Activated CD4-positive, alpha-beta T cell treated with anti-CD3 and anti-CD28 coated beads, Interleukin-2, amount 50 U/mL, for 48 hours (primary cell): ENCODE results near the gene AKAP6.

Experiments used
- DNase-seq, 2 experiments: peaks; one replicate each; pipeline ENCODE4 v3.0.0-alpha.2; 2020

AKAP6 gene

DNA sequence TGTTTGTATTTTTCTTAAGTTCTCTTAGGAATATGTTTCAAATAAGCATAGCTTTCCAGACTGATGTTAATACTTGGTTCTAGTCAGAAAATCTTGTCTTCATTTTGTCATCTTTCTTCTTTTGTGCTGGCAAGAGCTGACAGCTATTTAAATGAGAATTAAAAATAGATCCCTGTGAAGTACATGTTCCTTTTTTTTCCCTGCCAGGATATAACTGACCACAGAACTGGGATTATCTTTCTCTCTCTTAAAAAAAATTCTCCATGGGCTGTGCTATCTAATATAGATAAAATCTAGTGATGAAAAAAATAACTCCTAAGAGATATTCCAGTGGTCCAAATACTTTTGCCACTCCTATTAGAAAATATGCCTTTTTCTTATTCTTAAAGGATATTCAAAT lies 163.4 kb downstream of the AKAP6 start:
- DNase-seq = no peak

DNA sequence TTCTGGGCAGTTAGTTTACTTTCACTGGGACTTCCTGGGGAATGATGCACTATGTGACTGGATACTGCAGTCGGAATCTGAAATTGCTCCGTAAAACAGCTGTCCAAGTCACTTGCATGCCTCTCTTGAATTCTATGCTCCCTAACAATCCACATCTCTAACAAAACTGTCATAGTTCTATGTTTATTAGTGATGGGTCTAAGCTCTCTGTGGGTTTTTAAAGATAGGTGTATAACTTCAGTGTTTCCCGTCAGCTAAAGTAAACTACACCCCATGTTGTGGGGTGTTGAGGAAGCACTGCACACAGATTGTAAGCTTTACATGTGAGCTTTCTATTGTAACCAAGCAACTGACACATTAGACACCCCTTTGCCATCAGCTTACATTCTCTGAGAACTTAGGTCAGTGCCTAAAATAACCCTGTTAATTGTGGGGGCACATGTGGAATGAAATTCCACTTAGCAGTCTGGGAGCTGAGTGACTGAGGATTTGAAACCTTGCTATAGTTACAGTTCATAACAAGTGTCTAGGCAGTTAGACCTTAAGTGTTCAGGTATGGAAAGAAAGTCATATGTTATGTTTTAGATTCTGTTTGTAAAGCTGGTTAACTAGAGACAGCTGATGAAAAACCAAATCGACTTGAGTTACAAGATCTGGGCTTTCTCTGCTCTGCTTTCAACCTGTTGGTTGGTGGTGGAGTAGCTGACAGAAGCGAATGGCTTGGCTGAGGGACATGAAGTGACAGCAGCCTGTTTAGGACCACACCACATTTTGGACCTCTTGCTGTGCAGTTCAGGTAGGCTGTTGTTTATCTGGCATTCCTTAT lies 165.7 kb downstream of the AKAP6 start:
- DNase-seq = no peak

DNA sequence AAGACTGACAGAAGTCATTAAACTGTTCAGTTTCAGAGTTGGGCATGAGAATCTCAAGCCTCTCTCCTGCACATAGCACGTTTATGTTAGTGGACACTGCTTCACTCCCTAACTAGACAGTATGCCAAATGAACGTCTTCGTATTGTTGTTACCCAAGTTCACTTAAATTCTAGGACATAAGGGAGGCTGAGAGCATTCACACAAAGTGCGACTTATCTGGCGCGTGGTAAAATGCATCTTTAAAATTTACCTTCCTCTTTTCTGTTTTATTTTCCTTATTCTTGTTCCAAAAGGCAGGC lies 166.3 kb downstream of the AKAP6 start:
- DNase-seq = no peak

DNA sequence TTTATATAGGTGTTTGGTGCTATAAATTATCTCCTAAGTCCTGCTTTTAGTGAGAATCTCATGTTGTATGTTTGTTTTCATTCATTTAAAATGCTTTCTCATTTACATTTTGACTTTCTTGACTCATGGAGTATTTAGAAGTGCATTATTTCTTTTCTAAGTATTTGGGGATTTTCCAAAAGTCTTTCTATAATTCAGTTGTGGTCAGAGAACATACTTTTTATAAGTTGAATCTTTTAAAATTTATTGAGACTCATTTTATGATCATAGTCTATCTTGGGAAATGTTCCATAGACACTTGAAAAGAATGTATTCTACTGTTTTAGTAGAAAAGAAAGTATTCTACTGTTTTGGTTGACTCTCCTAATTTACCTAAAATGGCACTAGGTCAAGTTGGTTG lies 168.2 kb downstream of the AKAP6 start:
- no peak for DNase-seq

DNA sequence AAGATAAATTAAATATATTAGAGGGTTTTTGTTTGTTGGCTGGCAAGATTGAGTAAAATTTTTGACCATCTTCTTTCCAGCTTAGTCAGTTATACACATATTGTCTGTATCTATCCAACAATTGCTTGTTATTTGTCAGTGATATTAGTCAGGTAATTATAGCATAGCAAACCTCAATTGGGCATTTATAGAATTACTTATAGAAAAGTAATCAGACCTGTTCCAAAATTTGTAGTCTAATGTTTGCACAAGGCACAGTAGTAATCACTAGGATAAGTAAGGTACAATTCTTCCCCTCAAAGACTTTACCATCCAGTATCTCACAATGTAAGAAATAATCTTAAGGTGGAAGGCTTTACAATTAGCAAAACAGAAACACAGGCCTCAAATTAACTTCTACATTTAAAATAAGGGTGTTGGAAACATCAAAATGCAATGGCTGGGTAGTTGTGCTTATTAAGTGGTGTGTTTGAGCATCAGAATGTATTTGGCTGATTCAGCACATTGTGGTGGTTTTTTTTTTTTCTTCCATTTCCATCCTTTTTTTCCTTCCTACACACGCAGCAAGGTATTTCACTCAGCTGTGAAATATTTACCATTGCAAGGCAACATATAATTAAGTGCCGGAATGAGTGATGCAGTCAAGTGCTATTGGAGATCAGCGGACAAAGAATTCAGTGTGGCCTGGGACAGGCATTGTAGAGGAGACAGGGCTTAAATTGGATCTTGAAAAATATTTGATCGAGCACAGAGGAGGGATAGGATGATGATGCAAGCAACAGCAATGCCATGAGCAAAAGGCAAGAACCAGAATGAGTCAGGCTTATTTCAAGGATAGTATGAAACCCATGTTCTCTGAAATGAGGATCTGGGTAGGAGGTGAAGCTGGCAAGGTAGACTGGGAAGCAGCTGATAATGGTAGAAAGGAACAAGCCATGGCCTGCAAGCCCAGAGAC lies 178.2 kb downstream of the AKAP6 start:
- DNase-seq = no peak

DNA sequence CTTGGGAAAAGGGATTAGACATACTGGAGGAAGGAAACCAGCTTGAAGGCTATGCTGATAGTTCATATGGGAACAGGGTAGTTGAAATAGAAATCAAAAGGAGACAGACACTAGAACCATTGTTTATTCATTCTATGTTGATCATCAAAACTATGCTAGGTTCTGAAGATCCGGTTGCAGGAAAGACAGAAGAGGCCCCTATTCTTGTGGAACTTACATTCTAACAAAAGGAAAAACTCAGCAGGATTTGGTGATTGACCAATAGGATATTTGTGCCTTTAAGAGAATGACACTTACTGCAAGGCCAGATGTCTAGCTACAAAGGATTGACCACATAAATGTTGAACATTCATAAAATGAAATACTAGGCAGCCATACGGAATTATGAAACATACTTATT lies 179.2 kb downstream of the AKAP6 start:
- DNase-seq = no peak

DNA sequence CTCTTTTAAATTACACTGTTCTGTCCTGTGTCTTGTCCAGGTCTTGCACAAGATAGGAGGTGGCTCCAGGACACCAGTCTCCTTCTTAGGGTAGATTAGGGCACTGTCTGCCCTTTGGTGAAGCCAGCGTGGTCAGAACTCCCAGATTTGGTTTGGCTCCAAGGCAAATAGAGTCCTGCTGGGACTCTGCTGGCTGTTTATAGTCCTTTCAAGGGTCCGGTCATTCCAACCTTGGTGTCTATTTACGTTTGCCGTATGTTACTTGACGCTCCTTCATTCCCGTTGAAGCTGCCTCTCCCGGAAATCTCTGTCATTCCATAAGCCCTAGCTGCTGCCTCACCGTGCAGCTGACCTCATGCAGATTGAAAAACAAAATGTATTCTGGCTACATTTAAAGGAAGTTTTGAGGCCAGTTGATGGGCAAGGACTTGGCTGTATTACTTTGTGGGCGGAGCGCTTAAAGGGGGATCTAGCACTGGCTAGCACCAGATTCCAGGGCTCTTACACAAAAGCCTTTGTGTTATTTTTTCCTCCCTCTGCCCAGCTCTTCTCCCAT lies 180.6 kb downstream of the AKAP6 start:
- no peak for DNase-seq

DNA sequence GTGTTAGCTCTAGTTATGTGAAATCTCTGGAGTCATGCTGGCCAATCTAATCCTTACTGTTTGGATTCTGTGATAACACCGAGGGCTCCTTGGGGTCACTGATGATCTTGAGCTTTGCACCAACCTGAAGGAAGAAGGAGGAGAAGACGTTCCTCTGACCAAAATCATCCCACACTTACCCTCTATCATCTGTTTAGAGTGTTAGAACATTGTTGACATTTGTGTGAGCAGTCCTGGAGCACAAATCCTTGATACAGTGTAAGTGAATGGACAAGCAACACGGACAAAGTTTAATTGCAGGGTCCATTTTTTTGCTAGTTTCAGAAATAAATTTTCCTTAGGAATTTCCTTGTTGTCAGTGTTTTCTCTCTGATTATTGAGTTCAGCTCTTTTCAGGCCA lies 181.7 kb downstream of the AKAP6 start:
- DNase-seq = no peak

DNA sequence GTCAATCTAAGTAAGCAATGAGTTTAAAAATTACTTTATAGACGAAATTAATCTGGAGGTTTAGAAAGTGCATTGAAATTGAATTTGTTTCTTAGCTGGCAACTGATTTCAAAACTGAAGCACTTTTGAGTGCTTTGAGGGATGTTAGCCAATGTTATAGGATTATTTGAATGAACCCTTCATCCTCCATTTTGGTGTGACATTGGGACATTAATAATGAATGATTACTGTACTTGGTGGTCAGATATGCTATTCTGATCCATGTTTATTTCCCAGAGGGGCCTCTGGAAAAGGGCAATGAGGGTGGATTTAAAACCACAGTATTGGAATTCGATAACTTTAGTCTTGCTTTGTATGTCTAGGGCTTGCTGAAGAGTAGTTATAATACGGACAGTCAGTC lies 183.2 kb downstream of the AKAP6 start:
- no peak for DNase-seq

DNA sequence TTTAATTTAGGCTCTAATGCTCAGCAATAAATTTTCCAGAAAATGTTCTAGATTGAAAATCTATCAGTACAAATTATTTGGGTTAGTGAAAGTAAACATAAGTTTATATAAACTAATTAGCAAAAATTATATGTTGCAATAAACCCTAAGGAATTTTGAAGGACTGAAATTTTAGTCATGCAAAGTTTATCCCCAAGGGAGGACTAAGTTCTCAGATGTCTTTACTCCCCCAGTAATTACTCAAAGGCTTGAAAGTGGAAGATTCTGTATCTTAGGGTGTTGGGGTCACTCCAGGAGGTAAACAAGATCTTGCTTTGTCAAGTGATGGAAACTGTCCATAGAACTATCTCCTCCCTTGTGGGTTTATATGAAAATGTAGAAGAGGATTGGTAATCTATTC lies 183.7 kb downstream of the AKAP6 start:
- DNase-seq = no peak

DNA sequence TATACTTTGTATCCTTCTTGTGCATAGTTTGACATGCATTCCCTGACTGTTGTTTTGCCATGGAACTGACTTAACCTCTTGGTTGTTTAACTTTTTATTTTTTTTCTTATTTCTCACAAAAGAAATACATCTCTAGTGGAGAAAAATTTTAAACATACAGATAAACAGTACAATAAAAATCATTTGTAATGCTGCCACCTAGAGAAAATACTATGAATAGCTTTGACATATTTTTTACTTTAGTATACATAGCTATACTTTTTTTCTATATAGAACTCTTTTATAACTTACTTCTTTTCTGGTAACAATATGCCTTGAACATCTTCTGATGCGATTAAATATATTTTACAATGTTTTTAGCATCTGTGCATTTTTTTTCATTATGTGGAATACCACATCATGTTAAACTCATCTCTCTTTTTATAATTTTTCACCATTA lies 184.5 kb downstream of the AKAP6 start:
- DNase-seq = no peak

DNA sequence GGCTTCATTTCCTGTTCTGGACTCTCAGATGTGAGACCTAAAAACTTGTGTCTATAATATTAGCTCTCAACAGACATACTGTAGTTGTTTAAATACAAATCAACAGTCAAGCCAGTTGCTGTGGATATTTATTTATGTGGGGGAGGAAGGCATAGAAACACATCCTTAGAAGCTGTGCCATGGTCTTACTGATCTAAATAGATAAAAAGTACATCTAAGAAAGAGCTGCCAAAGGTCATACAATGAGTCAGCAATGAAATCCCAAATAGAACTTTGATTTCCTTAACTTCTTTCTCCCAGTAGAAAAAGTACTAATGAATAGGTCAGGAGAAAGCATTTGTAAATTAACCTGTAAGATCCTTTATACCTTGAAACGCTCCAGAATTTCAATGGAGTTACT lies 185.1 kb downstream of the AKAP6 start:
- DNase-seq = no peak

DNA sequence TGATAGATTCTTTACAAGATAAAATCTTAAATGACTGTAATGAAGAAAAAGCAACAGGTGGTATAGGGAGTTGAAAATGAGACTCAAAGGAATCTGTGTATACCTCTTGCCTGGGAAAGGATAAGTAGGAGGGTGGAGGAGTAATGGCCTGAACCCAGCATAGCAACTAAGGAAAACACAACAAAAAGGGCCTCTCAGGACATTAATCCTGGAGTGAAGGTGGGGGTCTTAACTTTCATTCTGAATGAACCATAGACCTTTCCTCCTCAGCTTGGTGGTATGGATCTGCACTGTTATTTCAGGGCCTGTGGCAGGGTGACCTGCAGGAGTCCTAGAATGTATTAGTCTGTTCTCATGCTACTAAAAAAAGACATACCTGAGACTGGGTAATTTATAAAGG lies 185.6 kb downstream of the AKAP6 start:
- DNase-seq = no peak

DNA sequence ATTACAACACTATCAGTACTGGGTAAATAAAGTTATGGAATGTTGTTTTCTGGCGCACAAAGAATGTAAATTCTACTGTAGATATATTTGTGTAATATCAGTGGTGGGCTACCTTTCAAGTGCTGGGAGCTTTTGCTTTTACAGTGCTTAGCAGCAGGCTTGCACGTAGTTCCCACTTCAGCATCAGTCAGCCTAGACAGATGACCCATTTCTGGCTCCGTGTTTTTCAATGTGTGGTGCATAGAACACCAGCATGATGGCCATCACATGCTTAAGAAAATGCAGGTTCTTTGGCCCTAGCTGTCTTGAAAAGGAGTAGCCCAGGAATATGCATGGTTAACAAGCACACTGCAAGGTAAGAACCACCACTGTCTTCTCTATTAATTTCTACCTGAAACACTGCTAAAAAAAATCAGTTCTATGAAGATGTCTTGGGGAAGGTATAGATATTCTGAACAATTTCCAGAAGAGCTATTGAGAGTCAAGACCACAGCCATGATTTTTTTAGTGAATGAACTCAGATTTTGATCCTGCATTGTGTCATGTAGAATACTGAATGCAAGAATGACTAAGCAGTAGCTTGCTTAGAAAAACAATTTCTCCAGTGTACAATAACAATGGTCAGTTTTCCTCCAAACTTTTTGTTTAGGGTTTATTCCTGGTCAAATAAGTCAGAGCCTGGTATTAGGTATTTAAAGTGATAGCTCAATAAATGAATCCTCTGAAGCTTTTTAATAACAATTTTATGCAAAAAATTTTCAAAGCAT lies 195.7 kb downstream of the AKAP6 start:
- no peak for DNase-seq

DNA sequence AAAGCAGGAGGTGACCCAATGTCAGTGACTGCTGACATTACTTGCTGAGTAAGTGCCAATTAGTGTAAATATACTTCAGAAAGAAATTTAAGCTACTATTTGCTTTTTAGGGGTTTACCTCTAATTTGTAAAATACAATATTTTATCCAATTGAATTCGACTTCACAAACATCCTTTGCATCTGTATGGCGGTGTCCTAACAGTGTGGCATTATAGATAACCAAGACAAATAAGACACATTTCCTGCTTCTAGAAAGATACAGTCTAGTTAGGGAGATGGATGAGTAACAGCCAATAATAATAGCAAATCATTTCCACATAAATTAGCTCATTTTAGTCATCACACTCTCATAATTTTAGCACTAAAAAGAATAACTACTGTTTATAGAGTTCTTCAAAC lies 196.5 kb downstream of the AKAP6 start:
- DNase-seq = no peak

DNA sequence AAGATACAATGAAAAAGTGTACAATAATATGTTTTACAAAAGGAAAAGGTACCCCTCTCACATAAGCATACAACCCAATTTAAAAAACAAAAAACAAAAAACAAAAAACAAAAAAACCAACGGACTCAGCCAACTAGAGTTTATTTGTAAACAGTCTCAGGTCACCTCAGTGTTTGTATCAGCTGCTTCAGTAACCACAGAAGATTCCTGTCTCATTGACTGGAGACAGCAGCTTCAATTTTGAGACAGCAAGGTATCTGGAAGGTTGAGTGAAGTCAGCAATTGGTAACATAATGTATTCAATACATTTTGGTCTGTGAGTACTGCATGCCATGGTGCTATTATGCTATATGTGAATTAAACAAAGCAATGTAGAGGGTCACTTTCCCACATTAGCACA lies 201.7 kb downstream of the AKAP6 start:
- no peak for DNase-seq

DNA sequence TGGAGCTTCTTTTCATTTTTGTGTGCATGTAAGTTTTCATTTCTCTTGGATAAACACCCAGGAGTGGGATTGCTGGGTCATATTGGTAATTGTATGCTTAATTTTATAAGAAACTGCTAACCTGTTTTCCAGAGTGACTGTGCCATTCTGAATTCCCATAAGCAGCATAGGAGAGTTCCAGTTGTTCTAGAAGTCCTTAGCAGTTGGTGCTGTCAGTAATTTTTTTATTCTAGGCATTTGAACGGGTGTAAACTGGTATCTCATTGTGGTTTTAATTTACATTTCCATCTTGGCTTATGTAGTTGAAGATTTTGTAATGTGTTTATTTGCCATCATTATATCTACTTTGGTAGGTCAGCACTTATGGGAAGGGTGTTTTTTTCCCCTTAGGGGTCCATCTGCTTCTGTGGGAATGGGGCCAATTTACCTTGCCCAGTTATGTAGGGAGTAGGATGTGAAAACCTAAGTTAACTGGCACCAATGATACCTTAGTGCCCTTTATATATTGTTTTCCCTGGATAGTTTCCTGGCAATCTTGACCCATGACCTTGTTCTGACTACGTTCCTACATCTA lies 202.9 kb downstream of the AKAP6 start:
- DNase-seq = no peak

DNA sequence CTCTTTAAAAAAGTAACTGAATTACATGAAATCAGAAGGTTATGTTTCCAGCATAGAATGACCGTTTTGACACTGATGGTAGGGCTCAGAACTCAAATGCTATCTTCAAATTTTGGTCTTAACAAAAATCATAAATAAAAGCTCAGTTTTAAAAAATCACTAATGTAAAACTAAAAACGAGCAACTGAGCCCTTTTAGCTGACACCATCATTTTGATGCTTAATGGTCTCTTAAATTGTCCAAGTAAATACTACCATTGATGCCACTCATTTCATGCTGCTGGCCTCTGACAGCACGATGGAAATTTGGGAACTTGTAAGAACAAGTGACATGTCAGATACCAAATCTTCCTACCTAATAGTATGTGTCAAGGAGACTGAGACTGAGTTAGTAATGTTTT lies 205.0 kb downstream of the AKAP6 start:
- no peak for DNase-seq

DNA sequence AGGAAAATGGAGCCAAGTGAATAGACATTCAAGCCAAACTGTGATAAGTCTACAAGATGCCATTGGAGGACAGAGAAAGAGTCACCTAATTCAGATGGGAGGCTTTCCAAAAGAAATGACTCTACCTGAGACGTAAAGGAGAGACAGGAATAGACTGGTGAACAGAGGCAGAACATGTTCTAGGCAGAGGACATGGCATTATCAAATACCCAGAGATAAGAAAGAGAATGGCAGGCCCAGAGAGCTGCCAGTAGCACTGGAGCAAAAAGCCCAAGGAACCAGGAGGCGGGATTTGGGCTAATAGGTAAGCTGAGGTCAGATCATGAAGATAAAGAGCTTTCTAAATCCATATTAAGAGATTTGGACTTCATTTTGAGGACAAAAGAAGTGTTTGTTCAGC lies 207.1 kb downstream of the AKAP6 start:
- DNase-seq = no peak

DNA sequence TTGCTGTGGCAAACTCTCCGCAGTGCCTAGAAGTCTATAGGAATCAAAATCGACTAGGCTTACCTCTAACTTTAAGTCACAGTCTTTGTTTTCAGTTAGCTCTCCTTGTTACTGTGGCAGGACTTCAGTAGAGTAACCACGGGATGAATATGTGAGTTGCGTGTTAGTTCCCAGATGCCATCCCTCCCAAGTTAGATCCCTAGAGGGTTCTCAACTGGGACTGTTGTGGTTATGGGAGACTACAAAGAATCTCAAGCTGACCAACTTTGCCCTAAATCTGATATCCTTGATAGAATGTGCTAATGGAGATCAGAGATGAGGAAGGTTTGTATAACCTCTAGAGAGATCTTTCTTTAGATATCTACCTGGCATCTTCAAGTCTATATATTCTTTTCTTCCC lies 208.1 kb downstream of the AKAP6 start:
- DNase-seq = no peak

DNA sequence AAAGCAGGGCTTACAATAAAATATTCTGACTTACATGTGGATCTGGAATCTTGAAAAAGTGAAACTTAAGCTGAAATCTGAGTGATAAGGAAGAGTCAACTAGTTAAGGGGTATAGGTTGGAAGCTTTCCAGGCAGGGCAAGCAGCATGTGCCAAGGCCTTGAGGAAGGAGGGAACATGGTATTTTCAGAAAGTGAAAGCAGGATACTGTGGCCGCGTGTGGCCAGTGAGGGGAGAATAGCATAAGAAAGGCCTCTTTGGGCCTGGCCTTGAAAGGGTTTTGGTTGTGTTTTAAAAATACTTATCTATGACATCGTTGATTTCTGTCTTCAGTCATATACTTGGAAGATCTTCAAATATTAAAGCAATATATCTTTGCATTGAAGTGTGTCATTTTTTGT lies 213.4 kb downstream of the AKAP6 start:
- no peak for DNase-seq

DNA sequence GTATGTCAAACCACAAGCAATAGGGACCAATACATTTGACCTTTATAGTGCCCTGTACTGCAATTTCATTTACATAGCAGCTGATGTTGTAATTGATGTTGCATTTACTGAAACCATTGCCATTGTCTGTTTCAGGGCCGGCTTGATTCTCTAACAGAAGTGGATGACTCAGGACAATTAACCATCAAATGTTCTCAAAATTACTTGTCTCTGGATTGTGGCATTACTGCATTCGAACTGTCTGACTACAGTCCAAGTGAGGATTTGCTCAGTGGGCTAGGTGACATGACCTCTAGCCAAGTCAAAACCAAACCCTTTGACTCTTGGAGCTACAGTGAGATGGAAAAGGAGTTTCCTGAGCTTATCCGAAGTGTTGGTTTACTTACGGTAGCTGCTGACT lies 216.0 kb downstream of the AKAP6 start:
- DNase-seq = no peak
